Measurements from ENCODE around the gene DNAJA4.

The DNAJA4 gene

GRCh38 chr15:78301828-78302227 lies 37.5 kb downstream of the DNAJA4 start:
- H3K27me3 Mint-ChIP-seq (ENCODE audit: low read depth), result peaks cover 21% of the 10 kb centered on the region

GRCh38 chr15:78302579-78303312 lies 38.4 kb downstream of the DNAJA4 start:
- Mint-ChIP-seq H3K4me1 (peaks cover 21% of the 10 kb centered on the region), H3K4me3 (peak overlapping the region; percentile 15 to 66 (median 30)), H3K36me3 (ENCODE audit: low read depth) (no peaks in the 10 kb centered on the region), H3K9me3 (no peaks in the 10 kb centered on the region), H3K27ac (no peak overlapping the region), H3K27me3 (ENCODE audit: low read depth) (peaks cover 21% of the 10 kb centered on the region)
- TF ChIP-seq CTCF (IDR thresholded peaks at IDR 0.05; ENCODE audit: unreplicated experiment in 3 of 3), result no peak

More at GRCh38 chr15:78301828-78302227, 37.5 kb downstream of the DNAJA4 start:
- Mint-ChIP-seq H3K27ac (peak overlapping the region in 1 of 3 experiments; percentile 31), H3K4me1 (peaks cover 22% of the 10 kb centered on the region), H3K4me3 (peak overlapping the region in 2 of 3 experiments; percentile 69 to 82), H3K36me3 (ENCODE audit: low read depth) (no peaks in the 10 kb centered on the region), H3K9me3 (no peaks in the 10 kb centered on the region)
- TF ChIP-seq CTCF (IDR thresholded peaks at IDR 0.05; ENCODE audit: unreplicated experiment in 3 of 3), result no peak

- peaks cover 14% of the 10 kb centered on the region for H3K4me1 Mint-ChIP-seq
- no peak overlapping the region for H3K4me3 Mint-ChIP-seq
- TF ChIP-seq CTCF (IDR thresholded peaks at IDR 0.05; ENCODE audit: unreplicated experiment in 3 of 3), result no peak
- peaks cover 27% of the 10 kb centered on the region for H3K27me3 Mint-ChIP-seq (ENCODE audit: low read depth)
- H3K9me3 Mint-ChIP-seq, result no peaks in the 10 kb centered on the region
- H3K27ac Mint-ChIP-seq, result peak overlapping the region in 1 of 3 experiments; percentile 42
- no peaks in the 10 kb centered on the region for H3K36me3 Mint-ChIP-seq (ENCODE audit: low read depth)
Observed at GRCh38 chr15:78304216-78305066, 40.1 kb downstream of the DNAJA4 start.

GRCh38 chr15:78306176-78306774 lies 41.9 kb downstream of the DNAJA4 start:
- Mint-ChIP-seq H3K27me3 (ENCODE audit: low read depth) (peaks cover 20% of the 10 kb centered on the region), H3K4me3 (no peak overlapping the region), H3K27ac (no peak overlapping the region), H3K36me3 (ENCODE audit: low read depth) (no peaks in the 10 kb centered on the region), H3K4me1 (peaks cover 11% of the 10 kb centered on the region), H3K9me3 (no peaks in the 10 kb centered on the region)
- no peak for TF ChIP-seq CTCF (IDR thresholded peaks at IDR 0.05; ENCODE audit: unreplicated experiment in 3 of 3)

GRCh38 chr15:78307976-78308375 lies 43.6 kb downstream of the DNAJA4 start:
- no peak for TF ChIP-seq CTCF (IDR thresholded peaks at IDR 0.05; ENCODE audit: unreplicated experiment in 3 of 3)
- H3K9me3 Mint-ChIP-seq, result no peaks in the 10 kb centered on the region
- no peak overlapping the region for H3K4me3 Mint-ChIP-seq
- H3K27ac Mint-ChIP-seq, result peak overlapping the region in 1 of 3 experiments; percentile 28
- H3K4me1 Mint-ChIP-seq, result peaks cover 19% of the 10 kb centered on the region
- no peaks in the 10 kb centered on the region for H3K36me3 Mint-ChIP-seq (ENCODE audit: low read depth)
- H3K27me3 Mint-ChIP-seq (ENCODE audit: low read depth), result peaks cover 29% of the 10 kb centered on the region

Measured in nephron (organoid).